HG03196 (cell line): Measurements from ENCODE around the gene HAUS3.

ENCODE experiments used
- ATAC-seq: cut with Tn5 transposase; IDR thresholded peaks from one replicate; pipeline ENCODE4 v1.9.1; 2021; ENCODE audit not compliant: unreplicated experiment

The HAUS3 gene

GRCh38 chr4:2264481-2265041 is 22.6 kb upstream of the HAUS3 start:
- ATAC-seq: no peak

- ATAC-seq: no peak
Observed at GRCh38 chr4:2263926-2264321, 22.0 kb upstream of the HAUS3 start.

GRCh38 chr4:2262944-2263250 is 21.0 kb upstream of the HAUS3 start:
- ATAC-seq: no peak

GRCh38 chr4:2262145-2262943 is 20.4 kb upstream of the HAUS3 start:
- peak; percentile 87 for ATAC-seq

- ATAC-seq: peak; percentile 1
Observed at GRCh38 chr4:2261853-2262144, 19.9 kb upstream of the HAUS3 start, which contains the start of gene MXD4. TSS of gene MXD4 (minus strand) at chr4:2262109. CDS start at chr4:2261980, 129 bp downstream.

GRCh38 chr4:2261110-2261852 is 19.4 kb upstream of the HAUS3 start:
- peak; percentile 17 for ATAC-seq

- ATAC-seq: no peak
Observed at GRCh38 chr4:2260344-2261109, 18.6 kb upstream of the HAUS3 start.

- ATAC-seq: no peak
Observed at GRCh38 chr4:2259541-2260343, 17.8 kb upstream of the HAUS3 start.

- no peak for ATAC-seq
Observed at GRCh38 chr4:2259036-2259540, 17.2 kb upstream of the HAUS3 start.

GRCh38 chr4:2258091-2259035 is 16.4 kb upstream of the HAUS3 start:
- no peak for ATAC-seq

GRCh38 chr4:2257361-2258081 is 15.6 kb upstream of the HAUS3 start:
- no peak for ATAC-seq

- no peak for ATAC-seq
Observed at GRCh38 chr4:2256781-2257191, 14.9 kb upstream of the HAUS3 start.

GRCh38 chr4:2256156-2256731 is 14.3 kb upstream of the HAUS3 start:
- no peak for ATAC-seq

- no peak for ATAC-seq
Observed at GRCh38 chr4:2255501-2256155, 13.7 kb upstream of the HAUS3 start.

GRCh38 chr4:2254665-2255500 is 13.0 kb upstream of the HAUS3 start:
- ATAC-seq: no peak

GRCh38 chr4:2253160-2254084 is 11.5 kb upstream of the HAUS3 start:
- ATAC-seq: no peak
